ENCODE measurements around the gene PLCB2.

GRCh38 chr15:40337597-40337996, 29.9 kb upstream of the PLCB2 start:
- no peak for TF ChIP-seq CTCF (IDR thresholded peaks at IDR 0.05)
- TF ChIP-seq EP300 (IDR thresholded peaks at IDR 0.05), result no peak
